H7 (cell line): Measurements from ENCODE around the gene HOXC13. TPM values are rescaled to one million over a fixed set of nuclear protein-coding genes. Genes with fewer than 3 reads are reported as not detected.

ENCODE experiments used
- DNase-seq: peaks from one replicate; pipeline ENCODE4 v3.0.0; 2012
- H3K27me3 ChIP-seq: 2 replicates; pipeline ENCODE4 v1.6.0; 2011; ENCODE audit warnings: mild to moderate bottlenecking, low read length; ENCODE audit not compliant: control insufficient read depth, insufficient read depth
- H3K36me3 ChIP-seq: replicated peaks from 2 replicates; pipeline ENCODE4 v1.5.1; 2011; ENCODE audit warnings: low read length; ENCODE audit not compliant: control insufficient read depth, insufficient read depth
- H3K4me3 ChIP-seq: 2 replicates; pipeline ENCODE4 v1.5.1; 2011; ENCODE audit warnings: low read depth, mild to moderate bottlenecking, control low read depth, low read length, moderate library complexity; ENCODE audit not compliant: insufficient read depth
- total RNA-seq: library from RNA; depleted of rRNA; stranded (reverse); fragments of >200 nt; shearing (Covaris generic); gene quantifications from 2 replicates; pipeline ENCODE4 v1.2.3, GENCODE V29; 2014

The HOXC13 gene
- total RNA-seq, 1 experiment from 2014 or later = not detected

DNA sequence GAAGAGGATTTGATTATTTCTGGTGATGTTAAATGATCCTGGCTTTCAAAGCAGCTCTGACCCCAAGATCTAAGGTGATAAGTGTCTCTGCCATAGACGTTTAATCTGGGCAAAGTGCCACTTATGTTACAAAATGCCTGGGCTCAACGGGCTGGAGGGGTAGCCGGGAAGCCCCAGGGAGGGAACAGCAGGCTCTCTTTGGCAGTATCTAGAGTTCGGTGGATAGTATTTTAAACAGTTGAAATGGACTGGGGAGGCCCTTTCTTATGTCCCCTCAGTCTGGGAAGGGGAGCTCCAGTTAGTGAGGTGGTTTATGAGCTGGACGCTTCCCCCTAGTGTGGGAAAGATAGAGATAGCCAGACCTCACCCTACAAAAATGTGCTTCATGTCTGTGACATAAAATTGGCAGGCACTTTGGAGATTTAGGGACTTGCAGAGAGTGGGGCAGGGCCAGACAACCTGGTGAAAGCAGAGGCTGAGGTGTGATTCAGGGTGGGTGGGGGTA lies 28.8 kb downstream of the HOXC13 start:
- no peak overlapping the region for H3K4me3 ChIP-seq
- H3K27me3 ChIP-seq = peaks cover 100% of the 10 kb centered on the region
- DNase-seq = no peak
- H3K36me3 ChIP-seq = no peaks in the 10 kb centered on the region

DNA sequence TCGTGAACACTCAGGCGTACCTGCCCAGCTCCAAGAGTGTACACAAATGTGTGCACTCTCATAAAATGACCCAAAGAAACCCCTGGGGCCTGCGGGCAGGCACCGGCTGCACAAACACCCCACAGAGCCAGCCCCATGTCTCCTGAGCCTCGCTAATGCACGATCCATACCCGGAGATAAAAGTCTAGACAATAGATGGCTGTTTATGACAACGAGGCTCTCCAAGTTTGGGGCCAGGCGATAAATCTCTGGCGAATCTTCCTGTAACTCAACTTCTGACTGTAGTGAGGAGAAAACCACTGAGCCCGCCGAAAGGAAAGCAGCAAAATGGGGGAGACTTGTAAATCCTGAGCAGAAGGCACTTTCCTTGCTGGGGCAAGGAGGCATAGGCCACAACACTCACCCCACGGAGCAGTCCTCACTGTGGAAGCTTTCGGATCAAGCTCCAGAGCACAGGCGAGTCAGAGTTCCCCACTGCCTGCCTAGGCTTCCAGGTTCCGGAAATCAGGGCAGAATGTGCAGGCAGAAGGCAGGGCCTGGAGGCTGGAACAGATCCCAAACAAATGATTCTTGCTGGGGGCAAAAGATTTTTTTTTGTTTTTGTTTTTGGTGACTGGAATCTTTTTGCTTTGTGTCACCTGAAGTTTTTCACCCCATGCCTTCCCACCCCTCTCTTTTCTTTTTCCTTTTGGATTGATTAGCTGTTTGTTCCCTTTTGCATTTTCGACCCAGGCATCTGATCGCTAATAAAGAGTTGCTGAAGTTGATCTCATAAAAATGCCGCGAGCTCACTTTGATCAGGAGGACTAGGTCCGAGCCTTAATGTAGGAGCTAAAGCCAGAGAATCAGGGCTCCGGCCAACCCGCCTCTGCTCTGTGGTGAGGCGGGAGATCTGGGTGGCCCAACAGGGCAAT lies 29.8 kb downstream of the HOXC13 start:
- Histone ChIP-seq H3K36me3 (no peaks in the 10 kb centered on the region), H3K27me3 (peaks cover 100% of the 10 kb centered on the region), H3K4me3 (no peak overlapping the region)
- no peak for DNase-seq

DNA sequence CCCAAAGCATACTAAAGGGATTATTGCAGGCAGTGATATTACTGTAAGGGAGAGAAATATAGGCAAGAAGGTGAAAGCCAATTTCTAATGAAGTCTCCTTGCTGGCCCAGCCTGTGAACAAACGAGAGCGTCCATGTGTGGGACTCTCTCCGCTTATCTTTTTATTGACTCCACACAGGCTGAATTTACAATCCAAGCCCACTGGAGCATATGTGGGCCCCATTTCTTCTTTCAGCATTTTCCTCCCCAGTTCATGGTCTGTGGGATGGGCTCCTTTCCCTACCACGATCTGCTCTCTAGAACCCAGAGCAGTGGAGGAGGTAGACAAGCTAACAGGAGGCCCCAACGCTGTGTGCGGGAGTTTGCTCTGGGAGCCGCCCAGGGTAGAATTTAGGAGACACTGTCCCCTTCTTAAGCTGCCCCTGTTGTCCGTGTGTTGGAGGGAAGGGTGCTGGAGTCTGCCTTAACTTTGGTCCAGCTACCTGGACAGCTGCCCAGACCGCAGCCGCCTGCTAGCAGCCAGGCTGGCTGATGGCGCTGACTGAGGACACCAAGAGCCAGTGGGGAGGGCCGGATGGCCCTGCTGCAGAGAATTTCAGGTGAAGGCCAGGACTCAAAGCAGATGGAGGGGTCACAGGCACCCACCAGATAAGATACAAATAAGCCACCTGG lies 31.1 kb downstream of the HOXC13 start:
- Histone ChIP-seq H3K27me3 (peaks cover 100% of the 10 kb centered on the region), H3K4me3 (no peak overlapping the region), H3K36me3 (no peaks in the 10 kb centered on the region)
- no peak for DNase-seq

DNA sequence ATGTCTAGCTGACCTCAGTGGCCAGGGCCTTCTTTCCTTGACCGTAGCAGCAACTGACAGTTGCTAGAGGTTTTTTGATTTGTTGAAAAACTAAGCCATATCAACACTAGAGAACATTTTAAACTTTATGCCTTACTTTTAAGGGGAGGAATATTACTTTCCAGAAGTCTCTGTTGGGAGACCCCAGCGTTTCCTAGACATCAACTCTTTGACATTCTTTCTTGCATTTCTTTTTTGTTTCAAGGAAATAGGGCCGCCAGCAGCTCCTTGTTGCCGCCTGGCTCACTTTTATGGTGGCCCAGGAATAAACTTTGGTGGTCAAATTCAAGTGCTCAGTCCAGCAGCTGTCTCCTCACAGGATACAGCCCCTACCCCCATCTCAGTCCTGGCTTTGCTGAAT lies 31.8 kb downstream of the HOXC13 start:
- Histone ChIP-seq H3K27me3 (peaks cover 100% of the 10 kb centered on the region), H3K4me3 (no peak overlapping the region), H3K36me3 (no peaks in the 10 kb centered on the region)
- no peak for DNase-seq

DNA sequence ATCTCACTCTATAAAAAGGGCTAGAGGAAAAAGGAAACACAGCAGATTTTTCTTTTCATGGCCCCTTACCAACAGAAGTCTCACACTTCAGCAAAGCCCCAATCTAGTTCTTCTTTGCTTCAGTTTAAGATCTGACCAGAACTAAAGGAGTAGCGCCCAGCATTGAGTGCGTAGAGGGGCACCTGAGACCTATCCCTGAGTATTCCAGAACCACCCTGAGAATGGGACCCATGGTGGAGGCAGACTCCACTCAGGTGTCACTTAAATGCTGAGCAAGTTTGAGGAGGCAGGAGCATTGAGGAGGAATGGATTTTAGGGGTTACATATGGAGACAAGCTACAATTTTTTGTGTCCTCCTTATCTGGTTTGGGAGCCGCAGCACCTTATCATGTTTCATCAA lies 32.5 kb downstream of the HOXC13 start:
- Histone ChIP-seq H3K4me3 (no peak overlapping the region), H3K27me3 (peaks cover 100% of the 10 kb centered on the region)
- DNase-seq = no peak

DNA sequence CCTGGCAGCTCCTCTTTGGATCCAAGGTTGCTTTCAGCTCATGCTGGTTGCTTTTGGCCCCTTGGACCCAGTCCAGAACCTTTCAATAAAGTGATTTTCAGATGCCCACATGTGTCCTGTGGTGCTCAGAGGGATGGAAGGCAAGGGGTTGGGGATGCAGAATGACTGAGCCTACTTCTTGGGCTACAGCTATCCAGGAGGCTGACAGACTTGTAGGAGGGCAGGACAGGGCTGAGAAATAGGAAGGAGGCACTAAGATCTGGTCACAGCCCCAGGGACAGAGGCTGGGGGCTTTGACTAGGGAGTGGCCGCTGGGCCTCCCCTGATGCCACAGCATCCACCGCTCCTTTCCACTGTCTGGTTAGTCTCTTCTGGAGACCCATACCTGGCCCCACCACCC lies 33.1 kb downstream of the HOXC13 start:
- Histone ChIP-seq H3K27me3 (peaks cover 100% of the 10 kb centered on the region), H3K36me3 (no peaks in the 10 kb centered on the region), H3K4me3 (no peak overlapping the region)
- no peak for DNase-seq

More for the DNA sequence above, 32.5 kb downstream of the HOXC13 start:
- no peaks in the 10 kb centered on the region for H3K36me3 ChIP-seq

DNA sequence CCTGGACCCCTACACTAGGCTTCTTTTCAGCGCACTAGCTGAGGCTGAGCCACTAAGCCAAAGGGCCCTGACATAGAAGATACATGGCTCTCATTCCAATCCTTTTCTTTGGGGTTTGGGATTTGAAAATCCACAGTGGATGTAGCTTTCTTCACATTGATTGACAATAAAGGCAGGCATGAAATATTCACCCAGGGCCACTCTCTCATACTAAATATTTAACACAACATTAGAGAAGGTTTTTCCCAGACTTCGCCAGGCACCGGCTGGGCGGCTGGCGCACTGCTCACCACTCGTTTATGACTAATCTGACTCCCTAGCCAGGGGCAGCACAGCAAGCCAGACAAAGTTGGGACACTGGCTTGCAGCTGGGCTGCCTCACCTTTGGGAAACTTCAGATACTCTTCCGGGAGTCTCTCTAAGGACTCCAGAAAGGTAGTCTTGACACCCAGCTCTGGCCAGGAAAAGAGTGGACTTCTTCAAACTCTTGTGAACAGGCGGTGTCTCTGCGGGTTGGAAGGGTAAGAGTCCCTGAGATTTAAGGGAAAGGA lies 33.6 kb downstream of the HOXC13 start:
- no peaks in the 10 kb centered on the region for H3K36me3 ChIP-seq
- H3K4me3 ChIP-seq = no peak overlapping the region
- peaks cover 100% of the 10 kb centered on the region for H3K27me3 ChIP-seq
- no peak for DNase-seq

DNA sequence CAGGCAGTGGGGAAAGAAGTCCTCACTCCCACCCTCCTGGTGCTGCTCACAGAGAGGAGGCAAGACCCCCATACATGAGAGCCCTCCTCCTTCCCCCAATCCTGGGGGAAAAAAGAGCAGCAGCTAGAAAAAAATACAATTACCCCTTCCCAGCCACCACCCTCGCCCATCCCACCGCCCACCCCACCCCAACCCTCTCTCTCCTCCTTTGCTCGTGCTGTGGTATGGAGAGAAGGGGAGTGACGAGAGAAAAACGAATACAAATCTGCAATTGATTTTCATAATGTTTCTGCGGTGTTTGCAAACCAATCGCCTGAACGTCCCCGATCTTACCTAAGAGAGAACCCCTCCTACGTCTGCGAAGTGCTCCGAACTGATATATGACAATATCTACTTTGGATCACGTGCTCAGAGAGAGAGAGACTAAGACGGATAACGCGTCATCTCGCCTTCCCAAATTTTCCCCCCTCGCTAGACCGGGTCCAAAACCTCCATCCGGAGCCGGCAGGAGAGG lies 34.1 kb downstream of the HOXC13 start, which contains the start of gene HOXC11:
Gene HOXC11, plus strand, starts transcription at position 405 of the 514 bp plus-strand sequence. CDS start 116 bp downstream, outside the sequence.
- peaks cover 100% of the 10 kb centered on the region for H3K27me3 ChIP-seq
- H3K36me3 ChIP-seq = no peaks in the 10 kb centered on the region
- H3K4me3 ChIP-seq = peak within 1 kb of the TSS; percentile 16; the same call in 1 of the 2 replicates
- DNase-seq = no peak

DNA sequence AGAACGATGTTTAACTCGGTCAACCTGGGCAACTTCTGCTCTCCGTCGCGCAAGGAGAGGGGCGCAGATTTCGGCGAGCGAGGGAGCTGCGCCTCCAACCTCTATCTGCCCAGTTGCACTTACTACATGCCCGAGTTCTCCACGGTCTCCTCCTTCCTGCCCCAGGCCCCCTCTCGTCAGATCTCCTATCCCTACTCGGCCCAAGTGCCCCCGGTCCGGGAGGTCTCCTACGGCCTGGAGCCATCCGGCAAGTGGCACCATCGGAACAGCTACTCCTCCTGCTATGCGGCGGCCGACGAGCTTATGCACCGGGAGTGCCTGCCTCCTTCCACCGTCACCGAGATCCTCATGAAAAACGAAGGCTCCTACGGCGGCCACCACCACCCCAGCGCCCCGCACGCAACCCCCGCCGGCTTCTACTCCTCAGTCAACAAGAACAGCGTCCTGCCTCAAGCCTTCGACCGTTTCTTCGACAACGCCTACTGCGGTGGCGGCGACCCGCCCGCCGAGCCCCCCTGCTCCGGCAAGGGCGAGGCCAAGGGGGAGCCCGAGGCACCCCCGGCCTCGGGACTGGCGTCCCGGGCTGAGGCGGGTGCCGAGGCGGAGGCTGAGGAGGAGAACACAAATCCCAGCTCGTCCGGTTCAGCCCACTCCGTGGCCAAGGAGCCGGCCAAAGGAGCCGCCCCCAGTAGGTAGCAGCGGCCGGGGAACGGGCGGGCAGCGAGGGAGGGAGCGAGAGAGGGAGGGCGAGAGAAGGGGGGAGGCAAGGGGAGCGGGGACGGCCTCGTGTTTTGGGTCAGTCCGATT lies 34.8 kb downstream of the HOXC13 start:
- peak; percentile 88 for DNase-seq
- Histone ChIP-seq H3K4me3 (peak overlapping the region; percentile 16; the same call in 1 of the 2 replicates), H3K36me3 (no peaks in the 10 kb centered on the region), H3K27me3 (peaks cover 100% of the 10 kb centered on the region)

DNA sequence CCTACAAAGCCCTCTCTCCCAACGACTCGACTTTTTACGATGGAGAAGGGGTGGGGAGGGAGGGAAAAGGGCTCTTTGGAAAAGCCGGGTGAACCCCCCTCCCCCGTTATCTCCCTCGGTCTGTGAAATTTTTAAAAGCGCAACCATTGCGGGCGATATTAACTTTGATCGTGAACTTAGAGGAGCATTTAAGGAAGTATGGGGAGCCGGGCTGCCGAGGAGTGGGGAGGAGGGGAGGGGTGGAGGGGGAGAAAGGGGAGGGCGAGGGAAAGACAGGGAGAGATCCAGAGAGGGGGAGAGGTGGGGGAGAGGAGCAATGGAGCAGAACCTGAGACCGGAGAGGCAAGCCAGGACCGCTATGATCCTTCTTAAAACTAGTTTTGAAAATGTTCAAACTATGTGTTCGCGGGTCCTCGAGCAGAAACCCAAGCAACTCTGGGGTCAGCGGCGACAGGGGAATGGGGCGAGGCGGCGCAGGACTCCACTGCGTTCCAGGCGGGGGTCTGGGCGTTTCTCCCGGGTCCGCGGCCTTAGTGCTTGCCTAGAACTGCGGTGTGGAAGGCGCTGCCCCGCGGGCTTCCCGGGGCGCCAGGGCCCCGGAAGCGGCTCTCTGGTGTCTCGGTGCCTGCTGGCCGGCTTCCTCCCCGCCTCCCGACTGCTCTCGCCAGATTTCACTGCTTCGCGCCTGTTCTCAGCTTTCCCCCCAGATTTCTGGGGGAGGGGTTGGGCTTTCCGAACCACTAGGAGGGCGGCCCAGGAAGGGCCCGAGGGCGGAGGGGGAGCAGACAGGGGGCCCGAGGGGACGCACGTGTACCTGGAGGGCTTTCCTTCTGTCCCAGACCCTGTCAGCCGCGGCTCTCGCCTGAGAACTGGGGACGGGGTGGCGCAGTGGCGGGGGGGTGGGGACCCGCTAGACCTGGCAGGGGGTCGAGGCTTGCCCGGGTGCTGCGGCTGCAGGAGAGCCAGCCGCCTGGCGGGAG lies 35.7 kb downstream of the HOXC13 start, which contains the start of gene HOTAIR:
Gene HOTAIR, minus strand, starts transcription at position 871 of the 980 bp plus-strand sequence.
- DNase-seq = peak; percentile 72
- no peaks in the 10 kb centered on the region for H3K36me3 ChIP-seq
- H3K27me3 ChIP-seq = peaks cover 100% of the 10 kb centered on the region
- H3K4me3 ChIP-seq = no peak within 1 kb of the TSS

DNA sequence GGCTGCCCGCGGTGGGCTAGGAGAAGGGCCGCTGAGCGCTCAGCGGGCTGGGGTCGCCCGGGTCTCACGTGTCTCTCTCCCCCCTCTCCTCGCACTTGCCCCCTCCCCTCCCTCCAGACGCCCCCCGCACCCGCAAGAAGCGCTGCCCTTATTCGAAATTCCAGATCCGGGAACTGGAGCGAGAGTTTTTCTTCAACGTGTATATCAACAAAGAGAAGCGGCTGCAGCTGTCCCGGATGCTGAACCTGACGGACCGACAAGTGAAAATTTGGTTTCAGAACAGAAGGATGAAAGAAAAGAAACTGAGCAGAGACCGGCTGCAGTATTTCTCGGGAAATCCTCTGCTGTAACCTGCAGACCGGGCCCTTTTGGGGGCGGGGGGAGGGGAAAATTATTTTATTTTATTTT lies 36.4 kb downstream of the HOXC13 start:
- Histone ChIP-seq H3K4me3 (no peak overlapping the region), H3K36me3 (no peaks in the 10 kb centered on the region), H3K27me3 (peaks cover 100% of the 10 kb centered on the region)
- peak; percentile 70 for DNase-seq

DNA sequence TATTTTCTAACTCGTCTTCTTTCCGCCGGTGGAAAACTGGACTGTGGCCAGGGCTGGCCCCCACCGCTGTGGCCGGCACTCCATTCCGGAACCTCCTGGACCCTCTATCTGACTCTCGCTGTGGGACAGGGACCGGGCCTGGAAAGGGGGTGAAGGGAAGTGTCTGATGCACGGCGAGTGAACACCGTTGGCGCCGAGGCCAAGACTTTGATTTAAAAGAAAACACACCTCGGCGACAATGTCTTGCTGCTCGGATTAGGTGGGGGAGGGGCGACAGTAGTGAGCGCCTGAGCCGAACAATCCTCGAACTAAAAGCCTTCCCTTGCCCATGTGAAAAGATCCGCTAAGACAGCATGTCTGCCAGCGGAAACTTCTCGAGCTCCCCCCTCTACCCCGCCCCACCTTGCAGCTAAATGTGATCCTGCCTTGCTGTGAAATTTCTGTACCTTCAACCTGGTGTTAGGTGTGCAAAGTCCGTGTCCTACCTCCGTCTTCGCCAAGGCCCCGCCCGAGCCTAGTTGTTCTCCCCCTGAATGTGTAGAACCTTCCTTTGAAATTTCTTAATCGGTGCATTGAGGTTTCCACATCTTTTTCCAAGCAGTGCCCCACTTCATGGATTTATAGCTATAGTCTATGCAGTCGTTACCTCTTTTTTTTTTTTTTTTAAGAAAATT lies 37.0 kb downstream of the HOXC13 start:
- Histone ChIP-seq H3K36me3 (no peaks in the 10 kb centered on the region), H3K4me3 (no peak overlapping the region), H3K27me3 (peaks cover 100% of the 10 kb centered on the region)
- DNase-seq = peak; percentile 64
